HepG2 (cell line): ENCODE measurements around the gene GMCL2. TPM values are rescaled to one million over a fixed set of nuclear protein-coding genes. Genes with fewer than 3 reads are reported as not detected.

ENCODE experiments used
- ARID4A ChIP-seq: sonication (generic); formaldehyde crosslinking; IDR thresholded peaks from 2 replicates; pipeline ENCODE4 v1.5.0; 2020; ENCODE audit warnings: mild to moderate bottlenecking, missing genetic modification reagents, borderline replicate concordance
- CCDC6 ChIP-seq: sonication (generic); formaldehyde crosslinking; IDR thresholded peaks from 2 replicates; pipeline ENCODE4 v1.8.1; 2022; ENCODE audit warnings: mild to moderate bottlenecking, missing genetic modification reagents, moderate library complexity
- GLMP ChIP-seq: sonication (generic); formaldehyde crosslinking; IDR thresholded peaks from 2 replicates; pipeline ENCODE4 v1.9.0; 2021; ENCODE audit warnings: missing genetic modification reagents, mild to moderate bottlenecking, borderline replicate concordance
- KDM4B ChIP-seq: sonication (generic); formaldehyde crosslinking; IDR thresholded peaks from 2 replicates; pipeline ENCODE4 v1.4.0; 2020; ENCODE audit warnings: missing genetic modification reagents
- NAIF1 ChIP-seq: sonication (generic); formaldehyde crosslinking; IDR thresholded peaks from 2 replicates; pipeline ENCODE4 v1.5.0; 2020; ENCODE audit warnings: mild to moderate bottlenecking, missing genetic modification reagents, borderline replicate concordance
- NCOA1 ChIP-seq: sonication (generic); formaldehyde crosslinking; IDR thresholded peaks from 2 replicates; pipeline ENCODE4 v1.9.0; 2021; ENCODE audit warnings: missing genetic modification reagents
- NFATC3 ChIP-seq: sonication (generic); formaldehyde crosslinking; IDR thresholded peaks from 2 replicates; pipeline ENCODE4 v1.5.1; 2020; ENCODE audit warnings: mild to moderate bottlenecking, missing genetic modification reagents
- PAF1 ChIP-seq: IDR thresholded peaks from 2 replicates; pipeline ENCODE4 v1.6.1; 2016; ENCODE audit warnings: missing genetic modification reagents, missing compliant biosample characterization
- RNF2 ChIP-seq: fragments of 450-650 bp; conservative IDR thresholded peaks from 2 replicates; pipeline ENCODE4 v1.6.1; 2016; ENCODE audit warnings: low read depth
- RORA ChIP-seq: sonication (generic); formaldehyde crosslinking; IDR thresholded peaks from 2 replicates; pipeline ENCODE4 v1.5.0; 2020; ENCODE audit warnings: mild to moderate bottlenecking, missing genetic modification reagents, moderate library complexity
- TFDP1 ChIP-seq: IDR thresholded peaks from 2 replicates; pipeline ENCODE4 v1.6.1; 2016; ENCODE audit warnings: missing compliant biosample characterization, missing genetic modification reagents, borderline replicate concordance
- TGIF2 ChIP-seq: IDR thresholded peaks from 2 replicates; pipeline ENCODE4 v1.6.1; 2016; ENCODE audit warnings: control low read depth, missing compliant biosample characterization
- TIGD3 ChIP-seq: sonication (generic); formaldehyde crosslinking; IDR thresholded peaks from 2 replicates; pipeline ENCODE4 v1.5.1; 2020; ENCODE audit warnings: mild to moderate bottlenecking, missing genetic modification reagents, borderline replicate concordance
- ZBTB39 ChIP-seq: sonication (generic); formaldehyde crosslinking; IDR thresholded peaks from 2 replicates; pipeline ENCODE4 v1.5.0; 2020; ENCODE audit warnings: missing genetic modification reagents
- ZNF263 ChIP-seq: sonication (generic); formaldehyde crosslinking; IDR thresholded peaks from 2 replicates; pipeline ENCODE4 v1.4.0; 2020; ENCODE audit warnings: missing genetic modification reagents
- ZNF432 ChIP-seq: sonication (generic); formaldehyde crosslinking; IDR thresholded peaks from 2 replicates; pipeline ENCODE4 v1.5.0; 2020; ENCODE audit warnings: missing genetic modification reagents, mild to moderate bottlenecking, borderline replicate concordance
- ZNF691 ChIP-seq: sonication (generic); formaldehyde crosslinking; IDR thresholded peaks from 2 replicates; pipeline ENCODE4 v1.4.0; 2020; ENCODE audit warnings: missing genetic modification reagents, low read depth, mild to moderate bottlenecking, borderline replicate concordance
- polyA plus RNA-seq, 8 experiments: library from polyadenylated mRNA; depleted of rRNA in 3 of 8; stranded (reverse) in 7 of 8; unstranded in 1 of 8; fragments of >200 nt; fragmentation: Illumina TruSeq in 4 of 8; extraction: Trizol in 4 of 8; gene quantifications; 2 replicates each; pipeline versions ENCODE4 v1.2.1 to v1.2.3, GENCODE V29; 2011 to 2016; ENCODE audit warnings: low read depth in 4 of 8, missing spikeins in 1 of 8, mixed read lengths in 1 of 8; ENCODE audit not compliant: insufficient read depth in 1 of 8
- total RNA-seq, 5 experiments: library from RNA; depleted of rRNA; stranded (reverse); fragments of >200 nt; fragmentation: Illumina TruSeq; extraction: Trizol; gene quantifications; 2 replicates each; pipeline ENCODE4 v1.2.3, GENCODE V29; 2016; ENCODE audit warnings: low read depth in 1 of 5

Gene GMCL2
- total and polyA plus RNA-seq, 2 of the 13 experiments (the other 11 are each of a cell fraction or from before 2014, with no cell fraction given), result 0.03 TPM; not detected in 1

GRCh38 chr5:178153530-178154340 lies 33.4 kb downstream of the GMCL2 start, which contains the start of gene NHP2 (continued):
- TF ChIP-seq ARID4A (CRISPR knock-in tag) (peak; percentile 94), NAIF1 (0 out of 2 replicates have a peak, but pooled peaks have one; percentile 41), GLMP (CRISPR knock-in tag) (no peak), ZBTB39 (CRISPR knock-in tag) (no peak), KDM4B (CRISPR knock-in tag) (no peak), ZNF263 (CRISPR knock-in tag) (no peak), TGIF2 (CRISPR knock-in tag) (peak; percentile 75; the same call in 1 of the 2 replicates), RORA (CRISPR knock-in tag) (no peak), NFATC3 (no peak), ZNF691 (CRISPR knock-in tag) (no peak), RNF2 (peak; percentile 57; the same call in 1 of the 2 replicates), TFDP1 (peak; percentile 83; the same call in 1 of the 2 replicates), PAF1 (no peak), TIGD3 (CRISPR knock-in tag) (no peak), ZNF432 (no peak), CCDC6 (no peak; the same call in 1 of the 2 replicates), NCOA1 (CRISPR knock-in tag) (no peak)
